Esophagus muscularis mucosa (tissue), 4 donors: ENCODE data around the gene GRAMD2B. TPM values are rescaled to one million over a fixed set of nuclear protein-coding genes. Genes with fewer than 3 reads are reported as not detected.

ENCODE experiments used
- DNase-seq: peaks from one replicate; pipeline ENCODE4 v3.0.0-alpha.2; 2017; ENCODE audit errors: extremely low spot score
- H3K27ac ChIP-seq, 4 donors: fragments of 200-600 bp; sonication (generic); replicated peaks in 1 of 4; 1 replicate in 3 of 4; 2 replicates in 1 of 4; pipeline ENCODE4 v1.5.1; 2016 to 2019; ENCODE audit warnings: mild to moderate bottlenecking in 1 of 4
- H3K27me3 ChIP-seq, 4 donors: fragments of 200-600 bp; sonication (generic); one replicate each; pipeline versions ENCODE4 v1.5.1 to v1.6.0; 2016 to 2019
- H3K36me3 ChIP-seq, 4 donors: fragments of 200-600 bp; sonication (generic); one replicate each; pipeline ENCODE4 v1.5.1; 2016 to 2019
- H3K4me1 ChIP-seq, 4 donors: fragments of 200-600 bp; sonication (generic); one replicate each; pipeline ENCODE4 v1.5.1; 2016 to 2019
- H3K4me3 ChIP-seq, 4 donors: fragments of 200-600 bp; sonication (generic); 1 replicate in 2 of 4; 2 replicates in 2 of 4; pipeline ENCODE4 v1.5.1; 2016 to 2019; ENCODE audit warnings: mild to moderate bottlenecking in 4 of 4, moderate library complexity in 1 of 4
- H3K9me3 ChIP-seq, 4 donors: fragments of 200-600 bp; sonication (generic); 1 replicate in 3 of 4; 2 replicates in 1 of 4; pipeline ENCODE4 v1.5.1; 2016 to 2019
- EP300 ChIP-seq: sonication (generic); formaldehyde crosslinking; IDR thresholded peaks from one replicate; pipeline ENCODE4 v1.6.1; 2017; ENCODE audit warnings: antibody characterized with exemption
- POLR2A ChIP-seq: fragments of 450-650 bp; IDR thresholded peaks from one replicate; pipeline ENCODE4 v1.6.1; 2017; ENCODE audit warnings: antibody characterized with exemption, moderate library complexity, mild to moderate bottlenecking, low read depth
- POLR2AphosphoS5 ChIP-seq, 2 donors: sonication (generic); formaldehyde crosslinking; IDR thresholded peaks; one replicate each; pipeline ENCODE4 v1.6.1; 2017; ENCODE audit warnings: antibody characterized with exemption in 2 of 2
- WGBS: methylation state at CpG from one replicate; pipeline ENCODE4 v1.1.5; 2018; 5-methylcytosine and 5-hydroxymethylcytosine counted together
- intact Hi-C: fragments of 100-400 bp; cut with DNase I; formaldehyde crosslinking; loops from one replicate; pipeline ENCODE4 v1.15.1; 2023
- total RNA-seq, 4 donors: library from RNA; depleted of rRNA; stranded (reverse); fragments of >200 nt; gene quantifications; one replicate each; pipeline versions ENCODE4 v1.1.0 to v1.2.1, GENCODE V29; 2016
- TF ChIP-seq, protein P1 (sequence below), 3 experiments: fragments of 200-600 bp in 2 of 3; fragments of 450-650 bp in 1 of 3; sonication (generic) in 2 of 3; IDR thresholded peaks; one replicate each; pipeline ENCODE4 v1.5.1; 2017 to 2019; ENCODE audit warnings: antibody characterized with exemption in 3 of 3, mild to moderate bottlenecking in 2 of 3, moderate library complexity in 1 of 3

The GRAMD2B gene
- total RNA-seq, 4 donors from 2014 or later, result 37.9 to 76.5 (median 49.4) TPM

GRCh38 chr5:126508251-126508961, 85.2 kb downstream of the GRAMD2B start:
- TF ChIP-seq, protein P1, sequence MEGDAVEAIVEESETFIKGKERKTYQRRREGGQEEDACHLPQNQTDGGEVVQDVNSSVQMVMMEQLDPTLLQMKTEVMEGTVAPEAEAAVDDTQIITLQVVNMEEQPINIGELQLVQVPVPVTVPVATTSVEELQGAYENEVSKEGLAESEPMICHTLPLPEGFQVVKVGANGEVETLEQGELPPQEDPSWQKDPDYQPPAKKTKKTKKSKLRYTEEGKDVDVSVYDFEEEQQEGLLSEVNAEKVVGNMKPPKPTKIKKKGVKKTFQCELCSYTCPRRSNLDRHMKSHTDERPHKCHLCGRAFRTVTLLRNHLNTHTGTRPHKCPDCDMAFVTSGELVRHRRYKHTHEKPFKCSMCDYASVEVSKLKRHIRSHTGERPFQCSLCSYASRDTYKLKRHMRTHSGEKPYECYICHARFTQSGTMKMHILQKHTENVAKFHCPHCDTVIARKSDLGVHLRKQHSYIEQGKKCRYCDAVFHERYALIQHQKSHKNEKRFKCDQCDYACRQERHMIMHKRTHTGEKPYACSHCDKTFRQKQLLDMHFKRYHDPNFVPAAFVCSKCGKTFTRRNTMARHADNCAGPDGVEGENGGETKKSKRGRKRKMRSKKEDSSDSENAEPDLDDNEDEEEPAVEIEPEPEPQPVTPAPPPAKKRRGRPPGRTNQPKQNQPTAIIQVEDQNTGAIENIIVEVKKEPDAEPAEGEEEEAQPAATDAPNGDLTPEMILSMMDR (IDR thresholded peaks at IDR 0.05), result no peak
- TF ChIP-seq EP300 (no peak), POLR2AphosphoS5 (IDR thresholded peaks at IDR 0.05) (no peak), POLR2A (no peak)
- no peak for DNase-seq
- 88% methylated on average over 13 of the region's 13 CpGs for WGBS
- peak overlapping the region; percentile 67 to 76 (median 73) for H3K27ac ChIP-seq
- H3K9me3 ChIP-seq, result no peaks in the 10 kb centered on the region
- intact Hi-C loops, result no loop called here
- peaks cover 20 to 54% (median 33%) of the 10 kb centered on the region in 4 donors for H3K4me1 ChIP-seq
- no peaks in the 10 kb centered on the region for H3K36me3 ChIP-seq
- H3K27me3 ChIP-seq, result no peaks in the 10 kb centered on the region
- H3K4me3 ChIP-seq, result peak overlapping the region in 1 of 4 donors; percentile 27

DNA sequence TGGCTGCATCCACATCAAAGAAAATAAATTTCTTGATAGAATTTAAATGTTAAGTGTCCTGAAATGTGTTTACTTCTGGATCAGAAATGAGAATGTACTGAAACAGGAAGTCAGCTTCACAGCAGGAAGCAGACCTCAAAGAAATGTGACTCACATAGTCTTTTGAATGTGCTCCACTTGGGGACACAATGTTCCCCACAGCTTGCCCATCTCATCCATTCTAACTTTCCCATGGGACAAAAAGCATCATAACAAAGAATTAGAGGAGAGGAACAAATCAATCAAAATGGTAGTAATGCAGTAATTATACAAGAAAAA, 85.7 kb downstream of the GRAMD2B start:
- Histone ChIP-seq H3K27me3 (no peaks in the 10 kb centered on the region), H3K4me1 (peaks cover 15 to 49% (median 29%) of the 10 kb centered on the region in 4 donors), H3K4me3 (peak overlapping the region in 1 of 4 donors; percentile 27), H3K9me3 (no peaks in the 10 kb centered on the region), H3K27ac (peak overlapping the region; percentile 67 to 76 (median 73)), H3K36me3 (no peaks in the 10 kb centered on the region)
- intact Hi-C loops, result no loop called here
- no peak for DNase-seq
- TF ChIP-seq, protein P1 (IDR thresholded peaks at IDR 0.05), result no peak
- TF ChIP-seq POLR2AphosphoS5 (IDR thresholded peaks at IDR 0.05) (peak; percentile 60 to 82), POLR2A (no peak), EP300 (peak; percentile 78)

DNA sequence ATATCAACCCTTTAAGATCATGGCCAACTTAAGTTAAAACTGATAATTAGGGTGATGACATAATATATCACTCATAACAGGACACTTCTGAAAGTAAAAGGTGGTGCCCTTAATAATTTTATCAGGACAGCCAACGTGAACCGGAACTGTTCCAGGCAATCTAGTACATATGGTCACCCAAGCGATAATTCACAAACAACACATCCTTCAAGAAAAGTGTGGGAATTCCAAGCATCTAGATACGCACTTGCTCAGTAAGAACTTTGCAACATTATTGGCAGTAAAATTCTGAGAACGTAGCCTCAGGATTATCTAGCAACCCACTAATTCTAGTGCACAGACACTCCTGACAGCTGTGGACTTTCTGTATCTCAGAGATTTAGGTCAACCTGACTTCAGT, 86.1 kb downstream of the GRAMD2B start:
- Histone ChIP-seq H3K4me3 (no peak overlapping the region), H3K27ac (peak overlapping the region; percentile 48 to 71 (median 62)), H3K36me3 (no peaks in the 10 kb centered on the region), H3K27me3 (no peaks in the 10 kb centered on the region), H3K9me3 (no peaks in the 10 kb centered on the region), H3K4me1 (peaks cover 15 to 45% (median 25%) of the 10 kb centered on the region in 4 donors)
- intact Hi-C loops, result no loop called here
- no peak for DNase-seq
- WGBS, result 86% methylated on average over 5 of the region's 5 CpGs
- TF ChIP-seq POLR2AphosphoS5 (IDR thresholded peaks at IDR 0.05) (no peak), EP300 (no peak), POLR2A (no peak)
- TF ChIP-seq, protein P1 (IDR thresholded peaks at IDR 0.05), result no peak

GRCh38 chr5:126511961-126512360, 88.8 kb downstream of the GRAMD2B start:
- intact Hi-C loops, result no loop called here
- no peaks in the 10 kb centered on the region for H3K27me3 ChIP-seq

More at GRCh38 chr5:126511961-126512360, 88.8 kb downstream of the GRAMD2B start:
- Histone ChIP-seq H3K9me3 (no peaks in the 10 kb centered on the region), H3K27ac (no peak overlapping the region), H3K4me1 (peaks cover 15 to 33% (median 22%) of the 10 kb centered on the region in 4 donors), H3K4me3 (no peak overlapping the region), H3K36me3 (no peaks in the 10 kb centered on the region)
- 100% methylated on average over 1 of the region's 1 CpG for whole genome bisulfite sequencing
- no peak for TF ChIP-seq POLR2AphosphoS5 (IDR thresholded peaks at IDR 0.05)
- no peak for TF ChIP-seq EP300
- TF ChIP-seq, protein P1 (IDR thresholded peaks at IDR 0.05), result no peak
- TF ChIP-seq POLR2A, result no peak
- peak; percentile 17 for DNase-seq
